HepG2 (cell line): Measurements from ENCODE around the gene NXN. TPM values are rescaled to one million over a fixed set of nuclear protein-coding genes. Genes with fewer than 3 reads are reported as not detected.

Experiments
- ATF7-NPFF ChIP-seq: sonication (generic); formaldehyde crosslinking; IDR thresholded peaks from 2 replicates; pipeline ENCODE4 v1.8.1; 2023; ENCODE audit warnings: mild to moderate bottlenecking, low read depth, missing genetic modification reagents, moderate library complexity
- E2F5 ChIP-seq: sonication (generic); formaldehyde crosslinking; conservative IDR thresholded peaks from 2 replicates; pipeline ENCODE4 v1.4.0; 2020; ENCODE audit warnings: missing genetic modification reagents
- FOXO1 ChIP-seq: sonication (generic); formaldehyde crosslinking; IDR thresholded peaks from 2 replicates; pipeline ENCODE4 v1.4.0; 2020; ENCODE audit warnings: missing genetic modification reagents
- GRHL1 ChIP-seq: sonication (generic); formaldehyde crosslinking; conservative IDR thresholded peaks from 2 replicates; pipeline ENCODE4 v1.8.0; 2022; ENCODE audit warnings: missing genetic modification reagents
- HIC2 ChIP-seq: sonication (generic); formaldehyde crosslinking; IDR thresholded peaks from 2 replicates; pipeline ENCODE4 v1.9.0; 2022; ENCODE audit warnings: low read depth, missing genetic modification reagents
- MAFK ChIP-seq, 2 experiments: IDR thresholded peaks in 1 of 2; conservative IDR thresholded peaks in 1 of 2; 2 replicates each; pipeline ENCODE4 v1.6.1; 2011; ENCODE audit warnings: improper control_type of control experiment in 2 of 2, low read length in 2 of 2
- MIER3 ChIP-seq: IDR thresholded peaks from 2 replicates; pipeline ENCODE4 v1.6.1; 2016; ENCODE audit warnings: missing compliant biosample characterization, borderline replicate concordance
- NR0B2 ChIP-seq: sonication (generic); formaldehyde crosslinking; IDR thresholded peaks from 2 replicates; pipeline ENCODE4 v1.4.0; 2020; ENCODE audit warnings: mild to moderate bottlenecking, missing genetic modification reagents
- RCOR2 ChIP-seq: IDR thresholded peaks from 2 replicates; pipeline ENCODE4 v1.6.1; 2016; ENCODE audit warnings: missing biosample characterization, missing genetic modification reagents
- ZBTB4 ChIP-seq: sonication (generic); formaldehyde crosslinking; IDR thresholded peaks from 2 replicates; pipeline ENCODE4 v1.4.0; 2020; ENCODE audit warnings: missing genetic modification reagents, mild to moderate bottlenecking, borderline replicate concordance
- ZNF281 ChIP-seq: sonication (generic); formaldehyde crosslinking; IDR thresholded peaks from 2 replicates; pipeline ENCODE4 v1.4.0; 2020; ENCODE audit warnings: missing genetic modification reagents, borderline replicate concordance
- ZNF296 ChIP-seq: sonication (generic); formaldehyde crosslinking; conservative IDR thresholded peaks from 2 replicates; pipeline ENCODE4 v1.5.0; 2020; ENCODE audit warnings: mild to moderate bottlenecking, missing genetic modification reagents
- ZSCAN5A ChIP-seq: sonication (generic); formaldehyde crosslinking; IDR thresholded peaks from 2 replicates; pipeline ENCODE4 v1.8.0; 2022; ENCODE audit warnings: mild to moderate bottlenecking, missing genetic modification reagents, borderline replicate concordance
- polyA plus RNA-seq, 8 experiments: library from polyadenylated mRNA; depleted of rRNA in 3 of 8; stranded (reverse) in 7 of 8; unstranded in 1 of 8; fragments of >200 nt; fragmentation: Illumina TruSeq in 4 of 8; extraction: Trizol in 4 of 8; gene quantifications; 2 replicates each; pipeline versions ENCODE4 v1.2.1 to v1.2.3, GENCODE V29; 2011 to 2016; ENCODE audit warnings: low read depth in 4 of 8, missing spikeins in 1 of 8, mixed read lengths in 1 of 8; ENCODE audit not compliant: insufficient read depth in 1 of 8
- total RNA-seq, 5 experiments: library from RNA; depleted of rRNA; stranded (reverse); fragments of >200 nt; fragmentation: Illumina TruSeq; extraction: Trizol; gene quantifications; 2 replicates each; pipeline ENCODE4 v1.2.3, GENCODE V29; 2016; ENCODE audit warnings: low read depth in 1 of 5

The NXN gene
- total and polyA plus RNA-seq, 2 of the 13 experiments (the other 11 are each of a cell fraction or from before 2014, with no cell fraction given), result 22.2 to 24.3 TPM

- peak; percentile 94 for TF ChIP-seq ZBTB4 (CRISPR knock-in tag)
- TF ChIP-seq GRHL1 (CRISPR knock-in tag), result no peak
- TF ChIP-seq NR0B2, result peak; percentile 98
- TF ChIP-seq HIC2 (CRISPR knock-in tag), result peak; percentile 66; the same call in 1 of the 2 replicates
- peak; percentile 75 for TF ChIP-seq FOXO1 (CRISPR knock-in tag)
- no peak for TF ChIP-seq RCOR2 (CRISPR knock-in tag)
- no peak for TF ChIP-seq ZNF296 (CRISPR knock-in tag)
- peak; percentile 85 for TF ChIP-seq E2F5 (CRISPR knock-in tag)
- TF ChIP-seq ZSCAN5A (CRISPR knock-in tag), result peak; percentile 79; the same call in 1 of the 2 replicates
- peak in 1 of 2 experiments; percentile 59; a peak in 2 of 4 replicates for TF ChIP-seq MAFK (conservative IDR thresholded peaks at IDR 0.05 in 1 of 2, IDR thresholded peaks at IDR 0.05 in 1 of 2; ENCODE audit: low read length in 2 of 2)
- TF ChIP-seq ATF7-NPFF (CRISPR knock-in tag), result peak; percentile 94
- peak; percentile 39; the same call in 1 of the 2 replicates for TF ChIP-seq ZNF281 (CRISPR knock-in tag)
- TF ChIP-seq MIER3 (CRISPR knock-in tag), result peak; percentile 75; the same call in 1 of the 2 replicates
These were observed 197.5 kb downstream of the NXN start, which contains the start of the genes GLOD4 and MRM3 (continued) for GRCh38 chr17:781805-782731.
